Vagina (tissue), 2 donors: Measurements from ENCODE around the gene ALDH1A1. TPM values are rescaled to one million over a fixed set of nuclear protein-coding genes. Genes with fewer than 3 reads are reported as not detected.

Experiments used
- DNase-seq, 2 donors: peaks; one replicate each; pipeline ENCODE4 v3.0.0-alpha.2; 2017; ENCODE audit errors: extremely low spot score in 2 of 2
- H3K27ac ChIP-seq: fragments of 200-600 bp; sonication (generic); one replicate; pipeline ENCODE4 v1.5.1; 2019
- H3K27me3 ChIP-seq: fragments of 200-600 bp; sonication (generic); one replicate; pipeline ENCODE4 v1.5.1; 2019
- H3K36me3 ChIP-seq, 2 donors: fragments of 200-600 bp; sonication (generic); one replicate each; pipeline ENCODE4 v1.5.1; 2017 to 2019
- H3K4me1 ChIP-seq: fragments of 200-600 bp; sonication (generic); one replicate; pipeline ENCODE4 v1.5.1; 2019
- H3K4me3 ChIP-seq, 2 donors: fragments of 200-600 bp; sonication (generic); 1 replicate in 1 of 2; 2 replicates in 1 of 2; pipeline ENCODE4 v1.5.1; 2016 to 2019
- H3K9me3 ChIP-seq: fragments of 200-600 bp; sonication (generic); one replicate; pipeline ENCODE4 v1.5.1; 2019
- CTCF ChIP-seq, 3 experiments: fragments of 450-650 bp in 2 of 3; fragments of 200-600 bp in 1 of 3; sonication (generic) in 1 of 3; IDR thresholded peaks; one replicate each; pipeline ENCODE4 v1.5.1; 2017 to 2019; ENCODE audit warnings: antibody characterized with exemption in 3 of 3, mild to moderate bottlenecking in 2 of 3, moderate library complexity in 2 of 3
- POLR2A ChIP-seq, 2 donors: fragments of 450-650 bp; IDR thresholded peaks; one replicate each; pipeline ENCODE4 v1.6.1; 2017; ENCODE audit warnings: antibody characterized with exemption in 2 of 2, mild to moderate bottlenecking in 2 of 2, moderate library complexity in 2 of 2
- POLR2AphosphoS5 ChIP-seq, 2 donors: sonication (generic); formaldehyde crosslinking; IDR thresholded peaks; one replicate each; pipeline ENCODE4 v1.9.0; 2017; ENCODE audit warnings: antibody characterized with exemption in 2 of 2, mild to moderate bottlenecking in 2 of 2, low read depth in 1 of 2; ENCODE audit not compliant: insufficient read depth in 1 of 2
- intact Hi-C: fragments of 100-400 bp; cut with DNase I; formaldehyde crosslinking; loops from one replicate; pipeline ENCODE4 v1.15.1; 2023
- total RNA-seq: library from RNA; depleted of rRNA; stranded (reverse); fragments of >200 nt; gene quantifications from one replicate; pipeline ENCODE4 v1.2.3, GENCODE V29; 2016

Gene ALDH1A1
- total RNA-seq, 1 donor from 2014 or later = 126 TPM

DNA sequence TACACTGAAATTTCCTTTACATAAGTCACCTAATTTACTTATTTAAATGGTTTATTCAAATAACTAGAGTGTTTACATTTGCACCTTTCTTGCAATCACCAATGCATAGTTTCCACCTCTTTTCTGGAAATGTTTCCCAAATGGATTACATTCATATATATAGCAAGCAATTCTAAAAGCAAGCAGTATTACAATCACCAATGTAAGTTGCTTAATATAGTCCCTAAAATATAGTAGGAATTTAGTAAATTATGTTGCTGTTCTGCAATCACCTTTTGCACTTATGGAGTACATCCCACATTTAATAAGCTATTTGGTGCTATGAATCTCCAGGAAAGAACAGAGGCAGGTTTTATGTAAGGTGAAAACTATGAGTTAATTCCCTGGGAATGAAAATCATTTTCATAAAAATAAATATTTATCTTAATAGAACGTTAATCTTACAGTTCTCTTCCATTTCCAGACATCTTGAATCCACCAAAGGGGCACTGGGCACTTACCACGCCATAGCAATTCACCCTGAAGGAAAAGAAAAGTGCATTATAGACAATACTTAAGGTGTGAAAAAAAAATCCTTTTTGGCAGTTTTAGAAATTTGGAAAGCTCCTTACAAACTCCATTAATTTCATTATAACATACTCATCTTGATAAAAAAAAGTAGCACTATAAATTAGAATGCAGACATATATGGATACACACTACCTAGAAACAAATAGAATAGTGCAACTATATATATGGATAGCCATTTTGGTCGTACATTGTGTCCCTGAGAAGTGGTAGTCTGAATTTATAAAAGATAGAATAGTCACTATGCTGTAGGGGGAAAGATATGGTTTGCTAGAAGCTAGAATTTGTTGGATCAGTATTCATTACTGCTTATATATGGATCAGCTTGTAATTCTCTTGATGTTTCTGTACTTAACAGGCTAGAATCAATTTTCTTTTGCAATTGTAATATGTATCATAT lies 47.1 kb downstream of the ALDH1A1 start:
- H3K4me1 ChIP-seq = no peaks in the 10 kb centered on the region
- no peaks in the 10 kb centered on the region for H3K9me3 ChIP-seq
- intact Hi-C loops = no loop called here
- DNase-seq = no peak
- TF ChIP-seq POLR2AphosphoS5 (IDR thresholded peaks at IDR 0.05; ENCODE audit: insufficient read depth in 1 of 2, low read depth in 1 of 2) (no peak), CTCF (IDR thresholded peaks at IDR 0.05) (no peak), POLR2A (IDR thresholded peaks at IDR 0.05) (no peak)
- no peaks in the 10 kb centered on the region for H3K27me3 ChIP-seq
- H3K27ac ChIP-seq = no peak overlapping the region
- no peak overlapping the region for H3K4me3 ChIP-seq
- no peaks in the 10 kb centered on the region for H3K36me3 ChIP-seq

DNA sequence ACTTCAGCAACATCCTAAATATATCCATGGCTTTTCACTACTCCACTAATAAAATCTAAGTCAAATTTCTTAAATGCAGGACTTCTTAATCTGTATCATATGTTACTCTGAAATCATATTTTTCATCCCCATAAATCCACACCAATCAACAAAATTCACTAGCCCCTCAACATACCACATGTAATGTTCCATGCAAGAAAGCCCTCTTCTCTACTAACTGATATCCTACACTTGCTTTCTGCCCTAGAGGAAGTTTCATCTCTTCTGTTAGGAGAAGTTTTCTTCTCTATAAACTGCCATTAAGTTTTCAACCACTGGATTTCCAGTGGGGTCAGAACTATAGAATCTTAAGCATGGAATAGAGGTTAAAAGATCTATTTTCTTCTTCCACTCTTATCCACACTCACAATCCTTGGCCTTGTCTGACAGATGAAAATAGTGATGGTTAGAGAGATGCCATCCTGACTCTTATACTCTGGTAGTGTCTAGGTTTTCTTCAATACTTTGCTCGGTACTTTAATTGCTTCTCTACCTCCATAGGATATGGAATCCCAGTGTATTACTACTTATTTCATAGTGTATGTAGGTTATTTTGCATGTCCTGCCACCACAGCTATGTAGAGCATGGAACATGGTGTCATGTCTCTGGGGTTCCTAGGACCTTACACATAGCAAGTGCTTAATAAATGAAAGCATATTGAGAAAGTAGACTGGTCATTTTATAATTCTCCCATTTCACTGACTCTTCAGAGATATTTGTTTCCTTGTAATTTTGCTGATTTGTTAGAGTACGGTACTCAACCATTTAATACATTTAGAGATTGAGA lies 48.4 kb downstream of the ALDH1A1 start:
- intact Hi-C loops = no loop called here
- Histone ChIP-seq H3K9me3 (no peaks in the 10 kb centered on the region), H3K36me3 (no peaks in the 10 kb centered on the region), H3K27ac (no peak overlapping the region), H3K4me3 (no peak overlapping the region), H3K4me1 (no peaks in the 10 kb centered on the region), H3K27me3 (no peaks in the 10 kb centered on the region)
- no peak for TF ChIP-seq CTCF (IDR thresholded peaks at IDR 0.05)
- TF ChIP-seq POLR2A (IDR thresholded peaks at IDR 0.05) = no peak
- TF ChIP-seq POLR2AphosphoS5 (IDR thresholded peaks at IDR 0.05; ENCODE audit: insufficient read depth in 1 of 2, low read depth in 1 of 2) = no peak
- no peak for DNase-seq

DNA sequence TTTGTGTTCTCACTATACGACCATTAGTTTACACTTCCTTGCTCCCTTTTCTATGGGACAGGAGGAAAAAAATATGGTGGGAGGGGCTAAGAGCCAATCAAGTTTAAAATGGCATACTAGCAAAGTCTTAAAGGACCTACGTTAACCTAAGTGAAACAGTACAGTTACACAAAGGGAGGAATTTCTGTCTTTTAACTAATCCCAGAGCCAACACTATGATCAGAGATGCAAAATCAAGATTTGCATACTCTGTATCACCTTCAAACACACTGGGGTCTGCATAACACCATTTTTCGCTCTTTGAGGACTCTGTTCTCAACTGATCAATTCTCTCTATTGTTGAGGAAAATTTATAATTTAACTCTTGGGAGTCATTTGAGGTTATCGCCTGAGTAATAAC lies 49.8 kb downstream of the ALDH1A1 start:
- H3K9me3 ChIP-seq = no peaks in the 10 kb centered on the region
- H3K27ac ChIP-seq = no peak overlapping the region
- no peak overlapping the region for H3K4me3 ChIP-seq
- H3K36me3 ChIP-seq = no peaks in the 10 kb centered on the region
- no peak for TF ChIP-seq POLR2AphosphoS5 (IDR thresholded peaks at IDR 0.05; ENCODE audit: insufficient read depth in 1 of 2, low read depth in 1 of 2)
- no peak for TF ChIP-seq CTCF (IDR thresholded peaks at IDR 0.05)
- TF ChIP-seq POLR2A (IDR thresholded peaks at IDR 0.05) = no peak
- no peaks in the 10 kb centered on the region for H3K4me1 ChIP-seq
- intact Hi-C loops = no loop called here
- H3K27me3 ChIP-seq = no peaks in the 10 kb centered on the region
- no peak for DNase-seq

DNA sequence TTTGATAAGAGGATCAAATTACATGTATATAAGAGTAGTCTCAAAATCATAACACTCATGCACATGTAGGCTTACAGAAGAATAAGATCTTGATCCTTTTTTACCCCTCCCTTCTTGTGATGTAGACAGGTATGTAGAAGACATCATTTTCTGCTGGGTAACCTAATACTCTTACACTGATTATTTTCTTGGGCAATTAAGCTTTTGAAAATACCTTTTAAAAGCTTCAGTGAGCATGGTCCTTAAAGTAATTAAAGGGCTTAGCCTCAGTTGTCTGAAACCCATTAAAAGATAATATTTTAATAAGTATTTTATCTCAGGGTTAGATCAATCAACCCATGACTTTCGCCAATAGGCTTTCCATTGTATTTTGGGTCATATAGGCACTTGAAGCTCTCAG lies 50.6 kb downstream of the ALDH1A1 start:
- TF ChIP-seq CTCF (IDR thresholded peaks at IDR 0.05) (no peak), POLR2A (IDR thresholded peaks at IDR 0.05) (no peak), POLR2AphosphoS5 (IDR thresholded peaks at IDR 0.05; ENCODE audit: insufficient read depth in 1 of 2, low read depth in 1 of 2) (no peak)
- H3K4me1 ChIP-seq = no peaks in the 10 kb centered on the region

More for the DNA sequence above, 50.6 kb downstream of the ALDH1A1 start:
- Histone ChIP-seq H3K4me3 (no peak overlapping the region), H3K27ac (no peak overlapping the region), H3K27me3 (no peaks in the 10 kb centered on the region), H3K36me3 (no peaks in the 10 kb centered on the region), H3K9me3 (no peaks in the 10 kb centered on the region)
- no peak for DNase-seq
- intact Hi-C loops = no loop called here
